Neural cell (in vitro differentiated cells): ENCODE data around the gene FGD6. TPM values are rescaled to one million over a fixed set of nuclear protein-coding genes. Genes with fewer than 3 reads are reported as not detected.

ENCODE experiments used
- H2AFZ ChIP-seq: fragments of 200-600, 300-800 bp; sonication (generic), shearing (Covaris generic); 2 replicates; pipeline ENCODE4 v1.6.0; 2014; ENCODE audit warnings: low read depth, mild to moderate bottlenecking, antibody characterized with exemption, low read length, moderate library complexity
- H3F3A ChIP-seq: fragments of 200-600 bp; shearing (Covaris generic); 2 replicates; pipeline ENCODE4 v1.6.1; 2016; ENCODE audit warnings: mild to moderate bottlenecking, moderate library complexity, mixed read lengths, antibody characterized with exemption, low read length; ENCODE audit not compliant: insufficient read depth, poor library complexity, severe bottlenecking
- H3K27ac ChIP-seq: fragments of 200-600, 300-800 bp; sonication (generic), shearing (Covaris generic); 2 replicates; pipeline ENCODE4 v1.5.1; 2014; ENCODE audit warnings: mild to moderate bottlenecking, low read length, moderate library complexity
- H3K27me3 ChIP-seq: fragments of 300-800, 200-600 bp; sonication (generic), shearing (Covaris generic); 2 replicates; pipeline ENCODE4 v1.6.0; 2014; ENCODE audit warnings: mild to moderate bottlenecking, low read depth, low read length, moderate library complexity; ENCODE audit not compliant: insufficient read depth
- H3K36me3 ChIP-seq: fragments of 300-800, 200-600 bp; sonication (generic), shearing (Covaris generic); 2 replicates; pipeline ENCODE4 v1.5.1; 2014; ENCODE audit warnings: mild to moderate bottlenecking, antibody characterized with exemption, low read length, moderate library complexity; ENCODE audit not compliant: insufficient read depth
- H3K4me2 ChIP-seq: fragments of 300-800, 200-600 bp; sonication (generic), shearing (Covaris generic); 2 replicates; pipeline ENCODE4 v1.6.0; 2014; ENCODE audit warnings: mild to moderate bottlenecking, low read length
- H3K4me3 ChIP-seq: fragments of 300-800, 200-600 bp; sonication (generic), shearing (Covaris generic); 2 replicates; pipeline ENCODE4 v1.5.1; 2014; ENCODE audit warnings: mild to moderate bottlenecking, low read length, moderate library complexity
- H3K79me2 ChIP-seq: fragments of 200-600 bp; shearing (Covaris generic); replicated peaks from 2 replicates; pipeline ENCODE4 v1.6.0; 2014; ENCODE audit warnings: mild to moderate bottlenecking, low read length, moderate library complexity; ENCODE audit not compliant: insufficient read depth
- H3K9ac ChIP-seq: fragments of 300-800, 200-600 bp; sonication (generic), shearing (Covaris generic); 2 replicates; pipeline ENCODE4 v1.6.1; 2016; ENCODE audit warnings: mild to moderate bottlenecking, low read length, mixed read lengths
- H3K9me2 ChIP-seq: fragments of 200-600 bp; shearing (Covaris generic); 2 replicates; pipeline ENCODE4 v1.6.1; 2016; ENCODE audit warnings: mild to moderate bottlenecking, low read length, mixed read lengths; ENCODE audit not compliant: insufficient read depth
- H3K9me3 ChIP-seq: fragments of 200-600, 300-800 bp; sonication (generic), shearing (Covaris generic); 2 replicates; pipeline ENCODE4 v1.6.1; 2016; ENCODE audit warnings: mild to moderate bottlenecking, mixed run types, low read length, moderate library complexity, mixed read lengths
- H4K20me1 ChIP-seq: fragments of 200-600 bp; shearing (Covaris generic); 2 replicates; pipeline ENCODE4 v1.6.1; 2016; ENCODE audit warnings: mild to moderate bottlenecking, mixed run types; ENCODE audit not compliant: insufficient read depth
- EP300 ChIP-seq: fragments of 450-650 bp; conservative IDR thresholded peaks from 2 replicates; pipeline ENCODE4 v1.6.1; 2014; ENCODE audit warnings: antibody characterized with exemption, mild to moderate bottlenecking, moderate library complexity; ENCODE audit not compliant: poor library complexity, severe bottlenecking
- EZH2 ChIP-seq: fragments of 200-600, 300-800 bp; shearing (Covaris generic), sonication (generic); IDR thresholded peaks from 2 replicates; pipeline ENCODE4 v1.6.1; 2014; ENCODE audit warnings: antibody characterized with exemption, low read length, borderline replicate concordance, mild to moderate bottlenecking; ENCODE audit not compliant: insufficient read depth, poor library complexity, severe bottlenecking
- MXI1 ChIP-seq: fragments of 450-650 bp; conservative IDR thresholded peaks from 2 replicates; pipeline ENCODE4 v1.6.1; 2014; ENCODE audit warnings: antibody characterized with exemption, mild to moderate bottlenecking; ENCODE audit not compliant: poor library complexity, severe bottlenecking
- POLR2AphosphoS5 ChIP-seq: IDR thresholded peaks from 2 replicates; pipeline ENCODE4 v1.6.1; 2012
- RAD21 ChIP-seq: fragments of 450-650 bp; conservative IDR thresholded peaks from 2 replicates; pipeline ENCODE4 v1.6.1; 2014; ENCODE audit warnings: antibody characterized with exemption, mild to moderate bottlenecking, moderate library complexity
- SMC3 ChIP-seq: fragments of 450-650 bp; conservative IDR thresholded peaks from 2 replicates; pipeline ENCODE4 v1.6.1; 2014; ENCODE audit warnings: antibody characterized with exemption, mild to moderate bottlenecking, moderate library complexity; ENCODE audit not compliant: poor library complexity
- TAF1 ChIP-seq: IDR thresholded peaks from 2 replicates; pipeline ENCODE4 v1.6.1; 2012; ENCODE audit warnings: low read depth
- polyA plus RNA-seq: library from polyadenylated mRNA; depleted of rRNA; stranded (reverse); fragments of >200 nt; gene quantifications from 2 replicates; pipeline ENCODE4 v1.2.3, GENCODE V29; 2014
- TF ChIP-seq, protein P1 (sequence below): fragments of 450-650 bp; IDR thresholded peaks from 2 replicates; pipeline ENCODE4 v1.5.1; 2014; ENCODE audit warnings: antibody characterized with exemption, mild to moderate bottlenecking, moderate library complexity; ENCODE audit not compliant: poor library complexity, severe bottlenecking
- TF ChIP-seq, protein P2 (sequence below): IDR thresholded peaks from 2 replicates; pipeline ENCODE4 v1.6.1; 2012; ENCODE audit warnings: borderline replicate concordance

The FGD6 gene
- polyA plus RNA-seq, 1 donor from 2014 or later = 4.6 TPM

DNA sequence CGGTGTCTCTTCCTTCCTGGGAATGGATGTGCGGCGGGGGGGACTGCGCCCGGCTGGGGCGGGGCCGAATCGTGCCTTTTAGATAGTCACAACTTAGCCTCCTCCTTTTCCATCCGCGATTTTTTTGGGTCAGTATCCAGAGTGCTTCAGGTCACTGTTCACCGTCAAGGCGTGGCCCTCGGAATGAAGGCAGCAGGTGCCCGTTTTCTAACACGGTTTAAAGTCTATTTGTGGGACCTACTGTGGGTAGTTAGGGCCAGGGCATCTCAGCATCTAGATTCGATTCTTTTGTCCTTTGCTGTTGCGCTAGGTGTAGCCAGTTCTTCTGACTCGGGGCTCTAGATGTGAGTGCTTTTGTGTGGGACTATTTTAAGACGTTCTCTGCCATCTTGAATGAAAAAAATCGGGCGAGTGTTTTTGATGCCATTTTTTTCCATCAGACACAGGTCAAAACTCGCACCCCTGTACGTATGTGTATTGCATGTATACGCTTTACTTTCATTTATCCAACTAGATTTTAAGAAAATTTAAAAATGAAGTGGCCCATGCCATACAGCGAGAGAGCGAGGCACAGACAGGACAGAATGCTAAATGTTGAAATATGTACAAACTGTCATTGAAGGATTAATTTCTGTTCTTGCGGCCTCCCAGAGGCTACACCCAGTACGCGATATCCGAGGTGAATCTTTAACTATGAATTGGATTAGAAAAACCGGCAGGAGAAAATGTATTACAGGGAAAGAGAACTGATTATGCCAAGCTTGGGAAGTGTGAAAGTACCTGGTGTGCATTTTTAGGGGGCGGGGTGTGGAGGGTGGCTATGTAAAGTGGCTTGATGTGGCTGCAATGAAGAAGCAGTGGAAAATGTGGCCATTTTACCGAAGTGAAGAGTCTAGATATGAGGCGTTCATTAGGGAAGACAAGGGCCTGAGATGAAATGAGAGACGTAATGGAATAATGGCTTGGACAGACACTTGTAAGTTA is 1.2 kb upstream of the FGD6 start:
- Histone ChIP-seq H2AFZ (peak overlapping the region; percentile 78), H3K9me2 (no peaks in the 10 kb centered on the region), H3K9me3 (no peaks in the 10 kb centered on the region), H3F3A (peaks cover 4% of the 10 kb centered on the region), H3K36me3 (no peaks in the 10 kb centered on the region), H4K20me1 (peaks cover 11% of the 10 kb centered on the region), H3K27me3 (no peaks in the 10 kb centered on the region), H3K4me3 (peak overlapping the region; percentile 82), H3K27ac (peak overlapping the region; percentile 99), H3K79me2 (peaks cover 81% of the 10 kb centered on the region), H3K4me2 (peak overlapping the region; percentile 38), H3K9ac (peak overlapping the region; percentile 98)
- TF ChIP-seq, protein P1, sequence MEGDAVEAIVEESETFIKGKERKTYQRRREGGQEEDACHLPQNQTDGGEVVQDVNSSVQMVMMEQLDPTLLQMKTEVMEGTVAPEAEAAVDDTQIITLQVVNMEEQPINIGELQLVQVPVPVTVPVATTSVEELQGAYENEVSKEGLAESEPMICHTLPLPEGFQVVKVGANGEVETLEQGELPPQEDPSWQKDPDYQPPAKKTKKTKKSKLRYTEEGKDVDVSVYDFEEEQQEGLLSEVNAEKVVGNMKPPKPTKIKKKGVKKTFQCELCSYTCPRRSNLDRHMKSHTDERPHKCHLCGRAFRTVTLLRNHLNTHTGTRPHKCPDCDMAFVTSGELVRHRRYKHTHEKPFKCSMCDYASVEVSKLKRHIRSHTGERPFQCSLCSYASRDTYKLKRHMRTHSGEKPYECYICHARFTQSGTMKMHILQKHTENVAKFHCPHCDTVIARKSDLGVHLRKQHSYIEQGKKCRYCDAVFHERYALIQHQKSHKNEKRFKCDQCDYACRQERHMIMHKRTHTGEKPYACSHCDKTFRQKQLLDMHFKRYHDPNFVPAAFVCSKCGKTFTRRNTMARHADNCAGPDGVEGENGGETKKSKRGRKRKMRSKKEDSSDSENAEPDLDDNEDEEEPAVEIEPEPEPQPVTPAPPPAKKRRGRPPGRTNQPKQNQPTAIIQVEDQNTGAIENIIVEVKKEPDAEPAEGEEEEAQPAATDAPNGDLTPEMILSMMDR = no peak
- TF ChIP-seq TAF1 (peak; percentile 78), POLR2AphosphoS5 (peak; percentile 46), SMC3 (no peak), MXI1 (no peak), EP300 (no peak), RAD21 (no peak), EZH2 (no peak)
- TF ChIP-seq, protein P2, sequence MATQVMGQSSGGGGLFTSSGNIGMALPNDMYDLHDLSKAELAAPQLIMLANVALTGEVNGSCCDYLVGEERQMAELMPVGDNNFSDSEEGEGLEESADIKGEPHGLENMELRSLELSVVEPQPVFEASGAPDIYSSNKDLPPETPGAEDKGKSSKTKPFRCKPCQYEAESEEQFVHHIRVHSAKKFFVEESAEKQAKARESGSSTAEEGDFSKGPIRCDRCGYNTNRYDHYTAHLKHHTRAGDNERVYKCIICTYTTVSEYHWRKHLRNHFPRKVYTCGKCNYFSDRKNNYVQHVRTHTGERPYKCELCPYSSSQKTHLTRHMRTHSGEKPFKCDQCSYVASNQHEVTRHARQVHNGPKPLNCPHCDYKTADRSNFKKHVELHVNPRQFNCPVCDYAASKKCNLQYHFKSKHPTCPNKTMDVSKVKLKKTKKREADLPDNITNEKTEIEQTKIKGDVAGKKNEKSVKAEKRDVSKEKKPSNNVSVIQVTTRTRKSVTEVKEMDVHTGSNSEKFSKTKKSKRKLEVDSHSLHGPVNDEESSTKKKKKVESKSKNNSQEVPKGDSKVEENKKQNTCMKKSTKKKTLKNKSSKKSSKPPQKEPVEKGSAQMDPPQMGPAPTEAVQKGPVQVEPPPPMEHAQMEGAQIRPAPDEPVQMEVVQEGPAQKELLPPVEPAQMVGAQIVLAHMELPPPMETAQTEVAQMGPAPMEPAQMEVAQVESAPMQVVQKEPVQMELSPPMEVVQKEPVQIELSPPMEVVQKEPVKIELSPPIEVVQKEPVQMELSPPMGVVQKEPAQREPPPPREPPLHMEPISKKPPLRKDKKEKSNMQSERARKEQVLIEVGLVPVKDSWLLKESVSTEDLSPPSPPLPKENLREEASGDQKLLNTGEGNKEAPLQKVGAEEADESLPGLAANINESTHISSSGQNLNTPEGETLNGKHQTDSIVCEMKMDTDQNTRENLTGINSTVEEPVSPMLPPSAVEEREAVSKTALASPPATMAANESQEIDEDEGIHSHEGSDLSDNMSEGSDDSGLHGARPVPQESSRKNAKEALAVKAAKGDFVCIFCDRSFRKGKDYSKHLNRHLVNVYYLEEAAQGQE = peak; percentile 95

DNA sequence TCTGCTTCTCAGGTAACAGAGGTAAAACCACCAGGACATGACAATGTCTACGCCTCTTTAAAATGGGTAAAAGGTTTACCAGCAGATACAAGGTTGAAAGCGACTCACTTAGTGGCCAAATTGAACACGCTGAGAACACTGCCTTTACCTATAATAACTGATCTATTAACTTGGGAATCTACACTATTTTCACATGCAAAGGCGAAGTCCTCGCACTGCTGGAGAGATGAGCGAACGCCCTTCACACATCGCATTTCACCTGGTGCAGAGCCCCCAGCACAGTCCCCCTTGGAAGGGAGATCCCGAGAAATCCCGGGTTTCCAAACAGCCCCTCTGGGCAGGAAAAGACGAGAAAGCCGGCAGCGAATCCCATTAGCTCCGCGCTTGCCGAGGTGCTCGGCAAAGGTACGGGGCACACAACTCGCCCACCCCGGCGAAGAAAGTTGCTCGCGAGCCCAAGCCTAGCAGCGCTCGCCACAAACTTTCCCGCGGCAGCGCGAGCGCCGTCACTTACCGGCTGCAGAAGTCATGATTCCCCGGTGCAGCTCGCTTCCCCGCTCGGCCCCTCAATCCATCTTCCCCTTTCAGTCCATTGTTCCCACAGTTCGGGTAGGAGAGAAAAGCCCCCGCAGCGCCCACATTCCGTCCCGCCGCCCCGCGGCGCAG is 423 bp downstream of the FGD6 start:
- Histone ChIP-seq H2AFZ (peak overlapping the region; percentile 41), H3K9me3 (no peaks in the 10 kb centered on the region), H3K9ac (peak overlapping the region; percentile 78), H3K79me2 (peaks cover 81% of the 10 kb centered on the region), H3K4me3 (peak overlapping the region; percentile 82), H3F3A (peaks cover 4% of the 10 kb centered on the region), H4K20me1 (peaks cover 4% of the 10 kb centered on the region), H3K27ac (peak overlapping the region; percentile 78), H3K27me3 (no peaks in the 10 kb centered on the region), H3K4me2 (peak overlapping the region; percentile 79), H3K9me2 (no peaks in the 10 kb centered on the region), H3K36me3 (no peaks in the 10 kb centered on the region)
- TF ChIP-seq POLR2AphosphoS5 (peak; percentile 38), EZH2 (no peak), MXI1 (peak; percentile 81), EP300 (no peak)
